Measurements from ENCODE around the gene GLP2R. TPM values are rescaled to one million over a fixed set of nuclear protein-coding genes. Genes with fewer than 3 reads are reported as not detected.

The GLP2R gene
- total RNA-seq, 4 donors from 2014 or later, result 3.9 to 7.5 (median 5.9) TPM

DNA sequence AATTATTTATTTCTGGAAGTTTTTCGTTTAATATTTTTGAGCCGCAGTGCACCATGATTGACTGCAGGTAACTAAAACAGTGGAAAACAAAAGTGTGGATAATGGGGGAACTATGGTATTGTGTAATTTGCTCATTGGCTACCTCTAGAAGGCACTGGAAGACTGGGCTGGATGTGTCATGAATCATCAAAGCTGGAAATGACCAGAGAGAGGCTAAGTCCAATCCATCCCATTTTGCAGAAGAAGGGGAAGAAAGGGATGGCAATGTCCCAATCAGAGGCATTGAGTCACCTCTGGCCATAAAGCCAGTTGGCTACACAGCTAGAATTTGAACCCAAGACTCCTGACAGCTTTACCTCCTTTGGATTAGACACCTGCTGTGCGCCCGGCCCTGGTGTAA, 29.3 kb downstream of the GLP2R start:
- TF ChIP-seq, protein P1, sequence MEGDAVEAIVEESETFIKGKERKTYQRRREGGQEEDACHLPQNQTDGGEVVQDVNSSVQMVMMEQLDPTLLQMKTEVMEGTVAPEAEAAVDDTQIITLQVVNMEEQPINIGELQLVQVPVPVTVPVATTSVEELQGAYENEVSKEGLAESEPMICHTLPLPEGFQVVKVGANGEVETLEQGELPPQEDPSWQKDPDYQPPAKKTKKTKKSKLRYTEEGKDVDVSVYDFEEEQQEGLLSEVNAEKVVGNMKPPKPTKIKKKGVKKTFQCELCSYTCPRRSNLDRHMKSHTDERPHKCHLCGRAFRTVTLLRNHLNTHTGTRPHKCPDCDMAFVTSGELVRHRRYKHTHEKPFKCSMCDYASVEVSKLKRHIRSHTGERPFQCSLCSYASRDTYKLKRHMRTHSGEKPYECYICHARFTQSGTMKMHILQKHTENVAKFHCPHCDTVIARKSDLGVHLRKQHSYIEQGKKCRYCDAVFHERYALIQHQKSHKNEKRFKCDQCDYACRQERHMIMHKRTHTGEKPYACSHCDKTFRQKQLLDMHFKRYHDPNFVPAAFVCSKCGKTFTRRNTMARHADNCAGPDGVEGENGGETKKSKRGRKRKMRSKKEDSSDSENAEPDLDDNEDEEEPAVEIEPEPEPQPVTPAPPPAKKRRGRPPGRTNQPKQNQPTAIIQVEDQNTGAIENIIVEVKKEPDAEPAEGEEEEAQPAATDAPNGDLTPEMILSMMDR (IDR thresholded peaks at IDR 0.05; ENCODE audit: low read depth), result no peak

DNA sequence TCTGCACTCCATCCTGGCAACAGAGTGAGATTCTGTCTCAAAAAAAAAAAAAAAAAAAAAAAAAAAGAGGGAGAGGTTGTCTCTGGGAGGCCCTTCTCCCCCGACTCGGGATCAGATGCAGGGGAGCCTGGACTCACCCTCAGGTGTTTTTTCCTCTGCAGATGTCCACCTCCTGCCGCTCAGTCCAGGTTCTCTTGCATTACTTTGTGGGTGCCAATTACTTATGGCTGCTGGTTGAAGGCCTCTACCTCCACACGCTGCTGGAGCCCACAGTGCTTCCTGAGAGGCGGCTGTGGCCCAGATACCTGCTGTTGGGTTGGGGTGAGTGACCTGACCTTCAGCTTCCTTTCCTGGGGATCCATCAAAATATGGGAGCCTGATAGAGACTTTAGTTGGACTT, 34.1 kb downstream of the GLP2R start:
- TF ChIP-seq, protein P1 (IDR thresholded peaks at IDR 0.05; ENCODE audit: low read depth), result no peak

DNA sequence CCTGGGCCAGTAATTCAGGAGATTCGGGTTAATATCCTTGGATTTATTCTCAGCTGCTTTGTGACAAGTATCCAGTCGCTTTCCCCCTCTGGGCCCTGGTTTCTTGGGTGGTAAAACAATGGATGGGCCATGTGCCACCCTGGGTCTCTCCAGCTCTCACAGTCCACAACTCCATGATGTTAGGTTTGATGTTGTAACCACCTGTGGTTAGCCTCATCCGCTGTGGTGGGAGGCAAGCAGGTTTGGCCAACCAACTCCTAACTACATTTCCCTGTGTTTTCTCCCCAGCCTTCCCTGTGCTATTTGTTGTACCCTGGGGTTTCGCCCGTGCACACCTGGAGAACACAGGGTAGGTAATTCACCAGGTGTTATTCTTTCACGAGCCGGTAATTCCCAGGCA, 35.1 kb downstream of the GLP2R start:
- TF ChIP-seq, protein P1 (IDR thresholded peaks at IDR 0.05; ENCODE audit: low read depth), result no peak

GRCh38 chr17:9862220-9862619, 36.5 kb downstream of the GLP2R start:
- TF ChIP-seq, protein P1 (IDR thresholded peaks at IDR 0.05; ENCODE audit: low read depth), result no peak

- TF ChIP-seq, protein P1 (IDR thresholded peaks at IDR 0.05; ENCODE audit: low read depth), result no peak
Measured at GRCh38 chr17:9862949-9863348, 37.2 kb downstream of the GLP2R start.

DNA sequence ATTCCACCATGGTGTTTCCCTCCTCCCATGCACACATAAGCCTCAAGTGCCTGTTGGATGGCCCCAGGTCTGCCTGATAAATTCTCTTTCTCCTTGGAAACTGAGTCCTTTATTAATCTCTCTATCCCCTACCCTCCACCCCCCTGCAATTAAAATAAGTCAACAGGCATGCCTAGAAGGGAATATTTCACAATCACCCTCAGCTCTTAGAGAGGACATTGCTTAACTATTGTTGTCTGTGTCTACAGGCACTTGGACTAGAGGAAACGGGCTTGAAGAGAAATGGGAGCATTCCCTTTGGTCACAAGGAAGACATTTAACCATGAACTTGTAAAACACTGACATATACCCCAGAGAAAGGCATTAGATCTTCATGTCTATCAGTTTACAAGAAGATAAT, 39.9 kb downstream of the GLP2R start:
- TF ChIP-seq, protein P1 (IDR thresholded peaks at IDR 0.05; ENCODE audit: low read depth), result no peak

DNA sequence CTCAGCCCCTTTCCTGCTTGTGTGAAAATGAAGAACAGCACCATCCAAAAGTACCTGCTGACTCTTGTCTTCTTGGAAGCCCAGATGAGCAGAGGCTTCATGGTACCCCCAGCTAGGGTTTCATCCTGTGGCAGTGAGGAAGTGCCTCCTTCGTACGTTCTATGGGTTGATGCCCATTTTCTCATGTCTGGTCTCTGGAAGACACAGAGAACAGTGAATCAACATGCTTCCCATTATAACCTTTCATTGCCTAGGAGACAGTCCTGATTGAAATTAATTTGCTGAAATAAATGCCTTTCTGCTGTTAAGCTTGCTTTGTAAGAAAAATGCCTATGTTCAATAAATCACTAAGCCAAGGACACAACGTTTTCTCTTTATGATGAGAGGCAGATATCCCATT, 42.8 kb downstream of the GLP2R start:
- TF ChIP-seq, protein P1 (IDR thresholded peaks at IDR 0.05; ENCODE audit: low read depth), result no peak
